ENCODE measurements around the gene KCNJ6.

Gene KCNJ6

DNA sequence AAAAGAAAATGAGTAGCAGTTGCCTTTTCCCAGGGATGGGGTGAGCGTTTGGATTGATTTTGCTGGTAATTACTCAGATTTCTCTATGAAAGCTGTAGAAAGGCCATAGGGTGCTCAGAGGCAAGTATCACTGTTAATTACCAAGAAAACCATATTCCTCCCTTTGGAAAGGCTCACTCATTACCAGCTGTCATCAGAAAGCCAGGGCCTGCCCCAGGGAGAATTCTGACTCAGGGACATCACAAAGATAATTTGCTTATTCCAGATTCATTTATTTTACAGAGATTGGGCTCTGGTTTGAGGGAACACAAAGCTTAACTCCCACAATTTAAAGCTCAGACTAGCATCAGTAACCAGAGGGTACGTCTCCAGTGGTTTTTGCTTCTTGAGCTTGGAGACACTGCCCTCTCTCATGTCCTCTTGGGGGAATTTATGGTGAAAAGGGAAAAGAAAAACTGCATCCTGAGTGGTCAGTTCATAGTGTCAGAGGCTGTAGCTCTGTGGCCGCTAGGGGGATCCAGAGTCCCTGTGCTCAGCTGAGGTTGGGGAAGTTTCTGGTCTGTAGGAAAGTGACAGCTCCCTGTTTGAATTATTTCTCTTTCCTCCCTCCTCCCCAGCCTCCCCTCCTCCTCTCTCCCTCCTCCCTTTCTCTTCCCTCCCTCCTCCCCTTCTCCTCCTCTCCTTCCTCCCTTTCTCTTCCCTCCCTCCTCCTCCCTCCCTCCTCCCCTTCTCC lies 204.3 kb downstream of the KCNJ6 start:
- no peak for DNase-seq

DNA sequence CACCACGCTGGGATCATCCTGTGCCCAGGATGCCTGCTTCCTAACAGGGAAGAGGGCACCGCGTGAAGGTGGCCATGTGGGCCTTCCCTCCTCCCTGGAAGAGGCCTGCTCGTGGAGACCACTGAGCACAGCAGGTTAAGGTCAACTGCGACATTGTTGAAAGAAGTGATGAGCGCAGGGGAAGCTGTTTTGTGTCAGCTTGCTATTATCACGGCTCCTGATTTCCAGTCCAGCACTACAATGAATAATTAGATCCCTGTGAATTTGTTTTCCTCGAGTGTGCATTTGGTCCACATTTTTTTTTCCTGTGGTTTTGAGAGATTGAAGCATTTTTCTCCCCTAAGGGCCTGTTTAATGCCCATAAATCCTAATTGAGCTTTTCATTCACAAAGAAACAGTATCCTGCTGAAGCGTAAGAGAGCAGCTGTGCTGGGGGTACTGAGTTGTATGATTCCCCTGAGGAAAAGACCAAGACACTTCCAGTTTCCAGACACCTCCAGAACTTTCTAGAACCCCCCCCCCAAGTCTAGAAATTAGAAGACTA lies 204.9 kb downstream of the KCNJ6 start:
- no peak for DNase-seq

DNA sequence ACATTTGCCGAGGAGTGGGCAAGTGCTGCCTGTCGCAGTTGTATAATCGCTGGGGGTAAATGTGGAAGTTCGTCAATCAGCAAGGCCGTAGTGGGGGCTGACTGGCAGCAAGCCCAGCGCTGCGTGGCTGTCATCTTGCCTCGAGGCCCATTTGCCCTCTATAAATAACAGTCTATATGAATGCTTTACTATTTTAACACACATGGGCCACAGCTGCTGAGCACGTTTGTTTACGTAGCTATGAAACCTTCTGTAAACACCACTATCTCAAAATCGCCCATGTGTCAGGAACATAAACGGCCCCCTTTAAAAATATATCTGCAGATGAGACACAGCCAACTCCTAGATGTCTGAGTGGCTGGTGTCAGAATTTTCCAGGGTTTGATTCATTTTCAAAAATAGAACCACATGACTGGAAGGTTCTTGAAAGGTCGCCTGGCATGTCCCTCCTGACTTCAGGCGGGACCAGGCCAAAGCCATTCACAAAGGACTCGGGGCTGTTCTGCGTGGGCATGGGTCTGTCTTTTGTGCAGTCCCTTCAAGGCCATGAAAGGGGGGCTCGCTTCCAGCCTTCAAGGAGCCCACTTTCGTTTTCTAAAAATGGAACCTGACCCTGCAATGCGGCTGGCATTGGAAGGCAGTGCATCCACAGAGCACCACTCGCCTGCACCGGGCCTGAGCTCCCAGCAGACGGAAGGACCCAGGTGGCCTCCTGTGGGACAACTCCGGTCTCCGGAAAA lies 205.5 kb downstream of the KCNJ6 start:
- DNase-seq: no peak

DNA sequence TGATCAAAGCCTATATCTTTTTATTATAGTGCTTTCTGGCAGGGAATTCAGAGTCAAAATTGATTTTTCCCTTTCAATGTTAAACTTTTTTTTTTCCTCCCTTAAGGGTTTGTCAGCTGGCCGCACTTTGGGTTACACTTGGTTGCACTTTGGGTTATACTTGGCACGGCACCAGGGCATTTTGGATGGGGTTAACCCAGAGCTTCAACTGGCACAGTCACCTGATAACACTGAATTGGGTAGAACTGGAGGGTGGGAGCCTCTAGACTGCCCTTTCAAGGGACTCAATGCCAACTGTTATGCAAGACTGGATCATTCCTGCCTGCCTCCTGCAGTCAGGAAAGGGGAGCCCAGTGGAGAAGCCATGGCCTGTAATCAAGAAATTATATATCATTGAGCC lies 211.5 kb downstream of the KCNJ6 start:
- DNase-seq: no peak

DNA sequence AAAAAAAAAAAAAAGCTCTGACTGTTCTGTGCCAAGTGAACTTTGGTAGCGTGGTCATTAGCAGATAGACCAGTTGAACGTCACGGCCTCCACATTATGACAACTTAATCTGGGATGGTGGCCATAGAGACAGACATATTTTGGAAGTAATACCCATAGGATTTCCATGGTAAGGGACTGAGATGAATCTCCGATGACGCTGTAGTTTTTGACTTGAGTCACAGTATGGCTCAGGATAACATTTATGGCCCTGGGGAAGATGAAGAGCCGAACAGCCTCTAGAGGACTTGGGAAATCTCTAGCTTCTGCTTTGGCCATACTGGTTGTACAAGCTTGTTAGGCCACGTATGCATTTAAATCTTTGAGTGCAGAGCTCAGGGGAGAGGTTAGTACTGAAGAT lies 214.0 kb downstream of the KCNJ6 start:
- DNase-seq: no peak

DNA sequence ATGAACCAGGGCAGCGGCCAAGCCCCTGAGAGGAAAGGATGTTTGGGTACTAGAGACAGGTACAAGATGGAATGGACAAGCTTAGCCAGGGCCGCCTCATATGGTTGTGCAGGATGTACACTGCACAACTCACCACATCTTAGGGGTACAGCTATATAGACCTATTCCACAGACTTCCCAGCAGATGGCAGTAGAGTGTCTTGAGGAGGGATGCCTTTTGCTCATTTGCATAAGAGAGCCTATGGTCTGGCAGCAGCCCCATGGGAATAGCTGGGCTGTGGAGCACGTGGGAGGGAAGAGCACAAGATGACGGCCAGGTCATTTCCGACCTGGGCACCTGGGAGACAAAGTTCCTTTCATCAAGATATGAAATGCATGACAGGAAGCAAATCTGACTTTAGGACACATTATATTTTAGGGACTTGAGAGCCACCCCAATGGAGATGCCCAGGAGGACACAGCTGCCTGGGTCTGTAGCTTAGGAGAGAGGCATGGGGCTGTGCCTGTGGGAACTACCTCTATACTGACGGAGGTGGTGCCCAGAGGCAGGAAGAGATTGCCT lies 215.5 kb downstream of the KCNJ6 start:
- no peak for DNase-seq

DNA sequence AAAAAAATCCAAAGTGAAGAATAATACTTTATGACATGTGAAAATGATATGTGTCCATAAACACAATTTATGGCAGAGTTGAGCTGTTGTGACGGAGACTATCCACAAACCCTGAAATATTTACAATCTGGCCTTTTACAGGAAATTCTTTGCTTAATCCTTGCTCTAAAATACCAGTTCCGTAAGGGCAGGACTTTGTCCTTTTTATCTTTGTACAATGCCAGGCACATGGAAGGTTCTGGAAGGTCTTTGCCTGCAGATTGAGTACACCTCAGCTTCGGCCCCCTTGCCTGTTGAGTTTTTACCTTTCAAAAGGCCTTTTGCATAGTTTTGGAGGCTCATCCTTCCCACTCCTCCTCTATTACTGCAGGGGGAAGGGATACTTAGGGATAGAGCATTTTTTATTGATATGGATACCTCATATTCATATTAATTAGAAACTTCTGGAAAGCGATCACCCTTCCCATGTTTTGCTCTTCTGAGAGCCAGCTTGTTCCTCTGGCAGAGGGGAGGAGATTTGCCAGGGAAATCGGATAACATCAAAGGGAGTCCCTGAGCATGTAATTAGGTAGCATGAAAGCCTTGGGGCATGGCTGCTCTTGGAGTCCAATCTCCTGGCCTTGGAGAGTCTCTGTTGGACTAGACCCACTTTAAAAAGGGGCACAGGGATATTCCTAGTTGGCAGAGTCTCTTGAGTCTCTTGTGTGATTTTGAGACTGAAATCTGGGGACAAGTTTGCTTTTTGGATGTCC lies 217.1 kb downstream of the KCNJ6 start:
- no peak for DNase-seq

DNA sequence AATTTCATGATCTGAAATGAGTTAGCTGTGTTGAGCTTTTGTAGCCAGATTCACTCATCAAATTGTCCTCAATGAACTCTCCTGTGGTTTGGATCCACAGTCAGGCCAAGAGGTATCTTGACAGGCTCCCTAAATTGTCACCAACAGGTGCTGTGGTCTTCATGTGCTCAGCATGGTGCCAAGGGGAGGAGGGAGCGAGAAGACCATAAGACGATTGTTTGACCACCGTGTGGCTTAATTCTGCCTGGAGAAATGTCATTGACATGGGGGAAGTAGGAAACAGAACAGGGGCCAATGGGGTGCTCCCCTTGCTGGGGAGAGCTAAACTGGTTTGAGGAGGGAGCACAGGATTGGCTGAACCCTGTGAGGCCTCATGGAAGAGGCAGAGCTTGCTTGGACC lies 219.3 kb downstream of the KCNJ6 start:
- DNase-seq: no peak

DNA sequence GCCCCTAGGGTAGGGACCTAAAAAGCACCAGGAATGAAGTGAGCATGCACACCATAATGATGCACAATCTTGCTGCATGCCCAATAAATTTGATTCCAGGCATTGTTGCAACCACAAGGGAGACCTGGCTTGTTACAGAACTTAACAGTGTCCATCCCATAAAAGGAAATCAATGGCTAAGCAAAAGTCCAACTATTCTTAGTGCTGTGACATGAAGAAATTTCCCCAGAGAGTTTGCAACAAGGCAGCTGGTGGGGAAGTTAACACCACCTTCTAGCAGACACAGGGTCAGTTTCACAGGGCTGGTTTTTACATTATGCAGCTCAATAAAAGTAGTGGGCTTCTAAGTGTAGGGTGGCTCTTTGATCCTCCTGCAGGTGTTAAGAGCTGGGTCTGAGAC lies 221.1 kb downstream of the KCNJ6 start:
- DNase-seq: no peak

DNA sequence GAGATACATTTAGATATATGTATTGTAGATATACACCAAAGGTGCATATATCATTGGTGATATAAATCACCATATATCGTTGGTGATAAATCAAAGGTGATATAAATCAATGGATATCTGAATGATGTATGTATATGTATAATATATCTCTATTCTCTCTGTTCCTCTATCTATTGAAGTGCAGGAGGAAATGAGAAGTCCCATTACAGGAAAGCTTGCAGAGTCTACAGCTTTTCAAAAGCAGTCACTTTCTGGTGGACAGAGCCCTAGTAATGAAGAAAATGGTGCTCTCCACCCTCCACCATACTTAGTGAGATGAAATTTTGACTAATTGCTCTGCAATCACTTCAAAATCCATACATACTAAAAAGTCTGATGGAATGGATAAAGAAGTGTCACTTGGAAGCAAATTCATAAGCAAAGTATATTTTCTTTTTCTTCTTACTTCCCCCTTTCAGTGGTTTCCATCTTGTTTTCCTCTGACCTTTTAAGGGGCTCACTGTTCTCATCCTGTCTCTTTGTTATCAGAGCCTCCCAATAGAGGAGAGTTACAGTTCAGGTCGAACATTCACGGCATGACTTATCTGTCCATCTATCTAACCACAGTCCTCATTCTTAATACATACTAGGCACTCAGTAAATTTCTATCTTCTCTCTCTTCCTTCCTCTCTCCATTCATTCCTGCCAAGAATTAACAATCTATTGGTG lies 227.2 kb downstream of the KCNJ6 start:
- no peak for DNase-seq

DNA sequence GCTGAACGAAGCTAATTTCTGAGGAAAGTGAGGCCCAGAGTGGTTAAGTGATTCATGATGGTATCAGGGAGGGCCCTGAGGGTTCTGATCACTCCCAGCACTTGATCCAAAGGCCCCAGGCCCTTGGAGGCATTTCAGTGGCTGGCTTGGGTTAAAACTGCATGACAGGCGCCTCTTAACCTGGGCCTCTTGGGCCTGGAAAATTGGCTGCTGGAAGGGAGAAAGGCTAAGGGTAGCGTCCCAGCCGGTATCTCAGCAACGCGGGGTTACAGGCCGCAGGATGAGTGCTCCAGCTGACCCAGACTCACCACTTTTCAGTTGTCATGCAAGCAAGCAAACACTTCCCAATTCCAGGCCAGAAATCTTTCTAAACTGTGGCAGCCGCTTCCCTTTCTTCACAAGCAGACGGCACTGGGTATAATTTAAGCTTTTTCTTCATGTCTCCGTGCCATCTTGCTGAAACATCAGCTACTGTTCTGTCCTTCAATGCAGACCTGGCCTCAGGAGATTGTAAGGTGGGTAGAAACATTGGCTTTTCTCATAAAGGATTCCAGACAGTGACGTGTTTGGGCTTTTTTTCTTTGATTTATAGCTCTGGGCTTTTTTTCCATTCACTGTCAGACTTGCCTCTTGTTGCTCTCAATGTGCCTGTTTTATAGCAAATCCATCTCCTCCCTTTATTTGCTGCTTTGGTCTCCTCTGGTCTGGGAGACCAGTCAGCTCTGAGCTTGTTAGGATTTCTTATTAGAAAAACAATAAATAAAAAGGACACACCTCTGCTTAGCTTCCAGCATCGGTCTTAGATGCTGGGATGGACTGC lies 229.1 kb downstream of the KCNJ6 start:
- DNase-seq: no peak

DNA sequence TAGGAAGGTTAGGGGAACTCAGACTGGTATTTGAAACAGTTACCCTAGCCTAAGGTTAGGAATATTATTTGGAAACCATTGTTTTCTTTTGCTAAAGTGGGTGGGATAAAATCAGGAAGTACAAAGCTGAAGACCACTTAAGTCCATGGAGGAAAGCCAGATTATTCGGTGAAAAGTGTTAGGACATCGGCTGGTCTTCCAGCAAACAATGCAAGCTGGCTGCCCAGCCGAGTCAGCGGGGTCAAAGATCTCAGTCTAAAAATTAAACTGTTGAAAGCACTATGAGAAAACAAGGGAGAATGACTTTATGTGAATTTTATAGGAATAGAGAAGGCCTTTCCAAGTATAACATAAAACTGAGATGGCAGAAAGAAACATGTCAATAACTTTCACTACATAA lies 231.7 kb downstream of the KCNJ6 start:
- no peak for DNase-seq

DNA sequence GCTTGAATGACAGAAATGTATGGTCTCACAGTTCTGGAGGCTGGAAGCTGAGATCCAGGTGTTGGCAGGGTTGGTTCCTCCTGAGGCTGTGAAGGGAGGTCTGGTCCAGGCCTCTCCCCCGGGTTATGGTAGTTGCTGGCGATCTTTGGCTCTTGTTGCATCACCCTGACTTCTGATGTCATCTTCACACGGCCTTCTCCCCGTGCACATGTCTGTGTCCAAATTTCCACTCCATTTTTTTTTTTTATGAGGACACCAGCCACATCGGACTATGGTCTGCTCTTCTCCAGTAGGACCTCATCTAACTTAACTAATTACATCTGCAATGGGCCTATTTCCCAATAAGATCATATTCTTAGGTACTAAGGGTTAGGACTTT lies 232.2 kb downstream of the KCNJ6 start:
- no peak for DNase-seq

DNA sequence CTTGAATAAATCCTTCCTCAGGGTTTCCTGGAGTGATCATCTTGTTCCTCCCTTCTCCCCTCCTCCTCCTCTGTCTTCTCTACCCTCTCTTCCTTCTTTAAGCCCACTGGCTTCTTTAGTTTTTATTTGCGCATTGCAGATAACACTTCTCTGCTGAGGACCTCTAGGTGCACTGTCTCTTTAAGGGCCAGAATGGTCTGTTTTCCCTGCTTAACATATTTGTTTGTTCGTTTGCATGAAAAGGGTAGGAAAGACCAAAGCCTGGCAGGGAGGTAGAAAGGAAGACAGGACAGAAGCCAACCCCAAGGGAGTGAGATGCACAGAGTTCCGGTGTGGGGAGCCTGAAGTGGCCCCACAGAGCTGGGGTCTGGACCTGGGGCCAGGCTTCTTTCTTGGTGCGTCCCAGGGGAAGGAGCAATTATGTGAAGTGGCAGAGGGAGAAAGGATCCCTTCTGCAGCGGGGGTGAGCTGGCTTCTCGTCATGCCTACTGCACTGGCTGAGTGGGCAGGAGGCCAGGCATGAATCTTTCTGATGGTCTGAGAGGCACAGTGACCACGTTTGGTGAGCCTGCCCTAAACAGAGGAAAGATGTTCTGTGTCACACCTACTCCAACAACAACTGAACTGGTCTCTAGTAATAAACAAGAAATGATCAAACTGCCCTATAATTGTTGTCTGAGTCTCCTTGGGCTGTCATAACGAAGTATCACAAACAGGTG lies 232.7 kb downstream of the KCNJ6 start:
- no peak for DNase-seq

DNA sequence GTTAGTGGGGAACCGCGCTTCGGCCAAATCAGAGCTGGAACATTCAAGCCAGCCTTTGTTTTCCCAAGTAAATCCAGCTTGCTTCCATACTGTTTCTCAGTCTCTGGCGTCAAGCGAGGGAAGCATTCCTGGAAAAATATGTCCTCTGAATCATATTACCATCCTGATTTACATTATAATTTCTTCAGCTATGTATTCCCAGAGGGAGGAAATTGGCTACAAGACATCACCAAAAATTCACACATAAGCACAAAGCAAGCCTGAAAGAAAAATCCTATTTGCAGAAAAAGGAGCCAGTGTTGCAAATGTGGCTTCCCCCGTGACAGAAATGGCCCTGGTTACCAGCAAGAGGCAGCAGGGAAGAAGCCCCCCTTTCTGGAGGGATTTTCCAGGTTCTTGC lies 233.3 kb downstream of the KCNJ6 start:
- no peak for DNase-seq

DNA sequence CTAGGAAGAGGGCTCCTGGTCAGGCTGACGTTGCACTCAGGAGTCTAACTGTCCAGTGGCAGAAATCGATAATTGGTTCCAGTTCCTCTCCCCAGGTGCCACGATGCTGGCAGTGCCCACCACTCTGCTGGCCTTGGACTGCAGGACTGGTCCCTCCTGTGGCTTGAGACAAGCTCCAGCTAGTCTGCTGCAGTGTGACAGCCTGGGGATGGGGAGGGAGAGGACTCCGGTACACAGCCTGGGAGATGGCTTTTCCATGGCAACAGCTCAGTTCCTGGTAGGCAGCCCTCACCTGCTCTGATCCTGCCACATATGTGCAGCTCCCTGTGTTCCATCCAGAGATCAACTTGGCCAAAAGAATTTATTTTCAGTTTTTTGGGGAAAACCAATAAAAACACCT lies 239.3 kb downstream of the KCNJ6 start:
- no peak for DNase-seq

DNA sequence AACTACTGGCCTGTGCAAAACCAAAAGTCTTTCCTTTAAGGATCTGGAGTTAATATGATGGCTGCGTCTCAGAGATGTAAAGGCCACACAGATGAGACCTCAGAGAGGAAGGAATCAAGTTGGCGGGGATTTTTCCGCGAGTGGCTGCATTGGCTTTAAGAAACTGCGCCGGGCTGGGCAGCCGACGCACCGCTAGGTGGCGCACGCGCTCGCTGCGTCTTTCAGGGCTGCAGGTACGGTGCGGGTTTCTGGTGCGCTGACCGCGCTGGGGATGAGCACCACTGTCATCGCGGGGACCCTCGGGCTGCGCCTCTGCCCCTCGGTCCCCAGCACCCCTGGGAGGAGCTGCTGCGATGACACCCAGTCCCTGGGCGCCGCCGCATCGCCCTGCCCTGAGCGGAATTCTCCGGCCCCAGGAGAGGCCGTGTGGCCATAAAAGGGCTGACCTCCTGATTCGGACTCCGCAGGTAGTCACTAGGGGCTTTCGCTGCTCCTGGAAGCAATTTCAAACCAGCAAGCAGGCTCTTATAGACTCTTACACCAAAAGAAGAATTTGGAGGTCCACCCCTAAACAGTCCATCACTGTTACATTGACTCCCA lies 241.0 kb downstream of the KCNJ6 start:
- no peak for DNase-seq

DNA sequence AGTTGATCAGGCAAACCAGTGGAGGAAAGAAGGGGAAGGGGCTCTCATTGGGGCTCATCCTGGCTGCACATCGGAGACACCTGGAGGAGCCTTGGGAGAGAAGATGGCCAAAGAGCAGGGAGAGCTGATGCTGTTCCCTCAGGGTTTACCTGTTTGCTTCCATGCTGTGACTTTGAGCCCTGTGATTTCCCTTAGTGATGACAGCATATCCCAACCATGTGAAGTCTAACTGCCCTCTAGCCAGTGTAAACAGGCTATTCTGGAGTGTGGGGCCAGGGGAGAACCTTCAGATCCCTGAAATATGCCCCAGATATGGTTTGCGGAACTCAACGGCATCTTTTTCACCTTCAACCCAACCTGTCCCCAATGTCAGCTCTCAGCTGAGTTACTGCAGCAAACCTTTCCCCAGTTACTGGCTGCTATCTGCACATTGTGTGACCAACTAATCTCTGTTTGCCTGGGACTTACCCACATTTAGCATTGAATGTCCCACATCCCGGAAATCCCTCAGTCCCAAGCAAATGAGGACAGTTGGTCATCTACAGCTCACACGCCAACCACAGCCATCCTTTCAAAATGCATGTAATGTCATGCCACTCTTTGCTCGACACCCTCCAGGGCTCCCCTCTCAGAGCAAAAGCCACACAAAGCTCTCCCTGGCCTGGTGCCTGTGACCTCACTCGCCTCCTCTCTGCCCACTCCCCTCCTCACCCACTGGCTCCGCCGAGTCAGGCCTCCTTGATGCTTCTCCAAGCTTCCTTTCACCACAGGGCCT lies 242.3 kb downstream of the KCNJ6 start:
- no peak for DNase-seq

DNA sequence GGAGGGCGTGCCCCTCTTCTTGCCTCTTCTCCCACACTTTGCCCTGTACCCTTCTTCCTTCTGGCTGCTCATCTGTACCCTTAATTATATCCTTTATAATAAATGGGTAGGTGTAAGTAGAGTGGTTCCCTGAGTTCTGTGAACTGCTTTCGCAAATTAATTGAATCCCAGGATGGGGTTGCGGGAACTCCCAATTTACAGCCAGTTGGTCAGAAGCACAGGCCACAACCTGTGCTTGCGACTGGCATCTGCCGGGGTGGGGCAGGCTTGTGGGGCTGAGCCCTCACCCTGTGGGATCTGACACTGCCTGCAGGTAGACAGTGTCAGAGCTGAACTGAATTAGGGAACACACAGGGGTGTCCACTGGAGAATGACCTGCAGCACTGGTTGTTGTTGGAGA lies 244.9 kb downstream of the KCNJ6 start:
- DNase-seq: no peak

DNA sequence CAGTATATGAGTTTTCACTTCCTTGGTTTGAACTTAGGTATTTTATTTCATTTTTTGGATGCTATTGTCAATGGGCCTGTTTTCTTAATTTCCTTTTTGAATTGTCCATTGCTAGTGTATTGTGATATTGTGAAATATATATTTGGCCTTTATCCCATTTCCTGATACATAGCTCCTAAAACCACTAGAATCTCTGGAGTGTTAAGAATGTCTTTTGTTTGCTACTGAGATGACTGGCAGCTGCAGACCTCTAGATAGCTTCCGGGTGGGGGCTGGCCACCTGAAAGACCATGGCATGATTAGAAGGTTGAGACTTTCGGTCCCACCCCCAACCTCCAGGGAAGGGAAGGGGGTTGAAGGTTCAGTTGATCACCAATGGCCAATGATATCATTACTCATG lies 245.4 kb downstream of the KCNJ6 start:
- DNase-seq: no peak

Data from cortex of kidney (tissue), 1 donor.